HG02840 (cell line): ENCODE data around the gene GPS2.
A peak's percentile ranks its signal among the peaks of the same experiment; 100 is the strongest.

Experiments used
- ATAC-seq: cut with Tn5 transposase; IDR thresholded peaks from one replicate; pipeline ENCODE4 v1.9.1; 2021; ENCODE audit warnings: mild to moderate bottlenecking, moderate library complexity, moderate number of reproducible peaks; ENCODE audit not compliant: unreplicated experiment, low FRiP score

The GPS2 gene

GRCh38 chr17:7294614-7295153 lies 20.5 kb downstream of the GPS2 start, which contains the start of gene YBX2:
Gene YBX2, minus strand, starts transcription at chr17:7294639. Its CDS starts 139 bp downstream, at chr17:7294500.
- no peak for ATAC-seq

GRCh38 chr17:7293816-7294613 lies 21.1 kb downstream of the GPS2 start:
- ATAC-seq: no peak

- ATAC-seq: no peak
Observed at GRCh38 chr17:7293159-7293558, 22.0 kb downstream of the GPS2 start.

- no peak for ATAC-seq
Observed at GRCh38 chr17:7292729-7293128, 22.4 kb downstream of the GPS2 start.

- no peak for ATAC-seq
Observed at GRCh38 chr17:7292194-7292593, 23.0 kb downstream of the GPS2 start.

GRCh38 chr17:7290685-7291084 lies 24.5 kb downstream of the GPS2 start:
- no peak for ATAC-seq

GRCh38 chr17:7290166-7290565 lies 25.0 kb downstream of the GPS2 start:
- no peak for ATAC-seq

GRCh38 chr17:7289256-7290032 lies 25.7 kb downstream of the GPS2 start:
- no peak for ATAC-seq

GRCh38 chr17:7285679-7286078 lies 29.5 kb downstream of the GPS2 start:
- no peak for ATAC-seq

- no peak for ATAC-seq
Observed at GRCh38 chr17:7284911-7285310, 30.2 kb downstream of the GPS2 start.

GRCh38 chr17:7283471-7284216 lies 31.5 kb downstream of the GPS2 start:
- no peak for ATAC-seq

- ATAC-seq: no peak
Observed at GRCh38 chr17:7282752-7283321, 32.3 kb downstream of the GPS2 start.

GRCh38 chr17:7281953-7282751 lies 33.0 kb downstream of the GPS2 start:
- ATAC-seq: no peak

- peak; percentile 50 for ATAC-seq
Observed at GRCh38 chr17:7281074-7281952, 33.8 kb downstream of the GPS2 start, which contains the start of gene SLC2A4. Gene SLC2A4, plus strand, starts transcription at chr17:7281718. Its CDS starts 217 bp downstream, at chr17:7281935.

- peak; percentile 51 for ATAC-seq
Observed at GRCh38 chr17:7280519-7281073, 34.6 kb downstream of the GPS2 start.

- no peak for ATAC-seq
Observed at GRCh38 chr17:7279448-7279847, 35.7 kb downstream of the GPS2 start.

GRCh38 chr17:7266784-7267183 lies 48.4 kb downstream of the GPS2 start:
- ATAC-seq: no peak

GRCh38 chr17:7263801-7264078 lies 51.4 kb downstream of the GPS2 start:
- no peak for ATAC-seq
